Peyer's patch (tissue), 4 donors: ENCODE results near the gene CDC73. TPM values are rescaled to one million over a fixed set of nuclear protein-coding genes. Genes with fewer than 3 reads are reported as not detected.
A peak's percentile ranks its signal among the peaks of the same experiment; 100 is the strongest.

Experiments used
- DNase-seq, 3 donors: peaks; one replicate each; pipeline ENCODE4 v3.0.0-alpha.2; 2017 to 2019
- H3K27ac ChIP-seq, 4 donors: fragments of 200-600 bp; sonication (generic); one replicate each; pipeline ENCODE4 v1.5.1; 2016 to 2019
- H3K27me3 ChIP-seq, 2 donors: fragments of 200-600 bp; sonication (generic); one replicate each; pipeline ENCODE4 v1.5.1; 2019
- H3K36me3 ChIP-seq, 3 donors: fragments of 200-600 bp; sonication (generic); one replicate each; pipeline ENCODE4 v1.5.1; 2016 to 2019
- H3K4me1 ChIP-seq, 4 donors: fragments of 200-600 bp; sonication (generic); one replicate each; pipeline ENCODE4 v1.5.1; 2016 to 2019
- H3K4me3 ChIP-seq, 4 donors: fragments of 200-600 bp; sonication (generic); 1 replicate in 3 of 4; 2 replicates in 1 of 4; pipeline ENCODE4 v1.5.1; 2016 to 2019; ENCODE audit warnings: mild to moderate bottlenecking in 1 of 4
- H3K9me3 ChIP-seq, 4 donors: fragments of 200-600 bp; sonication (generic); one replicate each; pipeline ENCODE4 v1.5.1; 2016 to 2019; ENCODE audit warnings: mild to moderate bottlenecking in 1 of 4
- CTCF ChIP-seq, 6 experiments: fragments of 450-650 bp in 4 of 6; fragments of 200-600 bp in 2 of 6; sonication (generic) in 1 of 6; IDR thresholded peaks; one replicate each; pipeline ENCODE4 v1.5.1; 2017 to 2019; ENCODE audit warnings: antibody characterized with exemption in 6 of 6, mild to moderate bottlenecking in 3 of 6, moderate library complexity in 1 of 6
- POLR2A ChIP-seq, 2 donors: fragments of 450-650 bp; IDR thresholded peaks; one replicate each; pipeline ENCODE4 v1.5.1; 2017; ENCODE audit warnings: antibody characterized with exemption in 2 of 2, mild to moderate bottlenecking in 2 of 2, moderate library complexity in 2 of 2
- total RNA-seq, 4 donors: library from RNA; depleted of rRNA; stranded (reverse); fragments of >200 nt; gene quantifications; one replicate each; pipeline ENCODE4 v1.1.0, GENCODE V29; 2016

The CDC73 gene
- total RNA-seq, 4 donors from 2014 or later, result 28.6 to 191 (median 43.1) TPM

GRCh38 chr1:193120604-193121166 lies 1.1 kb upstream of the CDC73 start:
- TF ChIP-seq CTCF (IDR thresholded peaks at IDR 0.05), result no peak
- H3K27me3 ChIP-seq, result no peaks in the 10 kb centered on the region
- H3K4me3 ChIP-seq, result no peak overlapping the region
- H3K27ac ChIP-seq, result no peak overlapping the region
- H3K4me1 ChIP-seq, result peaks cover 0 to 22% (median 4%) of the 10 kb centered on the region in 4 donors
- H3K9me3 ChIP-seq, result no peaks in the 10 kb centered on the region
- peaks cover 0 to 7% (median 0%) of the 10 kb centered on the region in 3 donors for H3K36me3 ChIP-seq
- DNase-seq, result no peak

DNA sequence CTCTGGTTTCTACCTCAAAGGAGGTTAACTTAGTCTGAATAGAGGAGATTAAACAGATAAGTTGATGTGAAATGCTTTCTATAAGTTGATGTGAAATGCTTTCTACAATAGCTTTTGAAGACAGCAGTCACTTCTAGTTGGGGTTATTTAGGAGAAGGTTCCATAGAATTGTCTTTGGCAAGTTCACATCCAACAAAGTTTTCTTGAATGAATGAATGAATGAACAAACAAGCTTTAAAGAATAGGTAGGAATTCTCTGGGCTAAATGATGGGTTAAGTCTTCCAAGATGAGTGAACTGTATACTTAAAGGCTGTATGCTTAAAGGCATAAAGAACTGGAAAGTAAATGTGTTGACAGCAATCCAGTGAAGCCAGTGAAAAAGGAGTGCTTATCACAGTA lies 1.9 kb downstream of the CDC73 start:
- no peak for TF ChIP-seq POLR2A (IDR thresholded peaks at IDR 0.05)
- TF ChIP-seq CTCF (IDR thresholded peaks at IDR 0.05), result no peak
- no peaks in the 10 kb centered on the region for H3K9me3 ChIP-seq
- no peak overlapping the region for H3K27ac ChIP-seq
- peak overlapping the region in 1 of 4 donors; percentile 85 for H3K4me3 ChIP-seq
- H3K4me1 ChIP-seq, result peaks cover 0 to 22% (median 4%) of the 10 kb centered on the region in 4 donors
- no peaks in the 10 kb centered on the region for H3K27me3 ChIP-seq
- peaks cover 0 to 28% (median 0%) of the 10 kb centered on the region in 3 donors for H3K36me3 ChIP-seq
- DNase-seq, result no peak

GRCh38 chr1:193125369-193125768 lies 3.5 kb downstream of the CDC73 start:
- TF ChIP-seq POLR2A (IDR thresholded peaks at IDR 0.05) (no peak), CTCF (IDR thresholded peaks at IDR 0.05) (no peak)
- DNase-seq, result no peak
- Histone ChIP-seq H3K4me3 (no peak overlapping the region), H3K4me1 (peaks cover 0 to 19% (median 4%) of the 10 kb centered on the region in 4 donors), H3K27me3 (no peaks in the 10 kb centered on the region), H3K36me3 (peaks cover 0 to 34% (median 0%) of the 10 kb centered on the region in 3 donors), H3K9me3 (no peaks in the 10 kb centered on the region), H3K27ac (no peak overlapping the region)

GRCh38 chr1:193131266-193131860 lies 9.5 kb downstream of the CDC73 start:
- no peak overlapping the region for H3K4me3 ChIP-seq
- H3K27ac ChIP-seq, result no peak overlapping the region
- no peaks in the 10 kb centered on the region for H3K4me1 ChIP-seq
- H3K9me3 ChIP-seq, result no peaks in the 10 kb centered on the region
- no peak for TF ChIP-seq POLR2A (IDR thresholded peaks at IDR 0.05)
- TF ChIP-seq CTCF (IDR thresholded peaks at IDR 0.05), result no peak
- H3K27me3 ChIP-seq, result no peaks in the 10 kb centered on the region
- no peak for DNase-seq
- H3K36me3 ChIP-seq, result peaks cover 0 to 62% (median 0%) of the 10 kb centered on the region in 3 donors

GRCh38 chr1:193140254-193140653 lies 18.4 kb downstream of the CDC73 start:
- Histone ChIP-seq H3K36me3 (peaks cover 0 to 56% (median 0%) of the 10 kb centered on the region in 3 donors), H3K9me3 (no peaks in the 10 kb centered on the region), H3K4me3 (no peak overlapping the region), H3K27me3 (no peaks in the 10 kb centered on the region), H3K27ac (no peak overlapping the region), H3K4me1 (no peaks in the 10 kb centered on the region)
- TF ChIP-seq POLR2A (IDR thresholded peaks at IDR 0.05) (no peak), CTCF (IDR thresholded peaks at IDR 0.05) (no peak)
- DNase-seq, result no peak
